HEK293T (cell line): ENCODE measurements around the gene CD80.

Experiments used
- CTCF ChIA-PET: fragments of 350-600 bp; formaldehyde crosslinking; extraction: SDS; loops from one replicate; lab custom pipeline; 2021; ENCODE audit warnings: antibody characterized with exemption, inconsistent platforms; lab: Yijun Ruan, JAX
- POLR2A ChIA-PET: fragments of 350-600 bp; formaldehyde crosslinking; extraction: SDS; loops from one replicate; lab custom pipeline; 2020; ENCODE audit warnings: antibody characterized with exemption, inconsistent platforms; lab: Yijun Ruan, JAX
- DNase-seq: peaks from one replicate; pipeline ENCODE4 v3.0.0; 2012; ENCODE audit warnings: mixed read lengths; ENCODE audit errors: extremely low spot score
- BHLHE40 ChIP-seq: fragments of 450-650 bp; IDR thresholded peaks from 2 replicates; pipeline ENCODE4 v1.6.1; 2016; ENCODE audit warnings: mild to moderate bottlenecking, moderate library complexity, borderline replicate concordance
- CTBP1 ChIP-seq: fragments of 450-650 bp; IDR thresholded peaks from 2 replicates; pipeline ENCODE4 v1.6.1; 2016; ENCODE audit warnings: borderline replicate concordance
- ELF4 ChIP-seq: fragments of 450-650 bp; IDR thresholded peaks from 2 replicates; pipeline ENCODE4 v1.6.1; 2017; ENCODE audit warnings: antibody characterized with exemption
- FOXA1 ChIP-seq: fragments of 450-650 bp; IDR thresholded peaks from 2 replicates; pipeline ENCODE4 v1.6.1; 2016; ENCODE audit warnings: mild to moderate bottlenecking
- FOXK2 ChIP-seq: fragments of 450-650 bp; IDR thresholded peaks from 2 replicates; pipeline ENCODE4 v1.6.1; 2016; ENCODE audit warnings: mild to moderate bottlenecking
- FOXM1 ChIP-seq: fragments of 450-650 bp; IDR thresholded peaks from 2 replicates; pipeline ENCODE4 v1.6.1; 2017; ENCODE audit warnings: mild to moderate bottlenecking, borderline replicate concordance
- HDGF ChIP-seq: fragments of 450-650 bp; IDR thresholded peaks from 2 replicates; pipeline ENCODE4 v1.6.1; 2017; ENCODE audit warnings: antibody characterized with exemption, borderline replicate concordance
- L3MBTL2 ChIP-seq: fragments of 450-650 bp; conservative IDR thresholded peaks from 2 replicates; pipeline ENCODE4 v1.6.1; 2016; ENCODE audit warnings: mild to moderate bottlenecking
- LEF1 ChIP-seq: fragments of 450-650 bp; IDR thresholded peaks from 2 replicates; pipeline ENCODE4 v1.6.1; 2017; ENCODE audit warnings: mild to moderate bottlenecking, borderline replicate concordance
- NFRKB ChIP-seq: fragments of 450-650 bp; IDR thresholded peaks from 2 replicates; pipeline ENCODE4 v1.6.1; 2016; ENCODE audit warnings: mild to moderate bottlenecking, moderate library complexity
- PKNOX1 ChIP-seq: fragments of 450-650 bp; IDR thresholded peaks from 2 replicates; pipeline ENCODE4 v1.6.1; 2016
- SP1 ChIP-seq: fragments of 450-650 bp; IDR thresholded peaks from 2 replicates; pipeline ENCODE4 v1.6.1; 2017
- SUZ12 ChIP-seq: fragments of 450-650 bp; IDR thresholded peaks from 2 replicates; pipeline ENCODE4 v1.6.1; 2016; ENCODE audit warnings: mild to moderate bottlenecking
- TARDBP ChIP-seq: fragments of 450-650 bp; IDR thresholded peaks from 2 replicates; pipeline ENCODE4 v1.6.1; 2016
- ZNF384 ChIP-seq: fragments of 450-650 bp; IDR thresholded peaks from 2 replicates; pipeline ENCODE4 v1.6.1; 2016

Gene CD80

GRCh38 chr3:119481079-119481478, 78.3 kb downstream of the CD80 start:
- no peak for DNase-seq
- CTCF ChIA-PET, result no interaction called here
- POLR2A ChIA-PET, result interaction anchor here (1.6 kb wide), 1 partner anchor 17 kb away, joined by 4 read pairs; the partner anchor contains the start of gene TMEM39A
- no peak for TF ChIP-seq TARDBP
- no peak for TF ChIP-seq BHLHE40
- no peak for TF ChIP-seq LEF1
- TF ChIP-seq NFRKB, result no peak
- TF ChIP-seq L3MBTL2, result no peak
- no peak for TF ChIP-seq CTBP1
- TF ChIP-seq SUZ12, result no peak
- TF ChIP-seq ELF4, result no peak
- TF ChIP-seq PKNOX1, result no peak
- no peak for TF ChIP-seq HDGF
- TF ChIP-seq FOXA1, result no peak
- no peak for TF ChIP-seq ZNF384
- TF ChIP-seq SP1, result no peak
- TF ChIP-seq FOXK2, result no peak
- TF ChIP-seq FOXM1, result no peak
